Muscle layer of colon (tissue), 2 donors: Measurements from ENCODE around the gene AJAP1.

Source experiments
- H3K27ac ChIP-seq: one replicate; pipeline ENCODE4 v1.7.0; 2013; ENCODE audit warnings: low read depth, mild to moderate bottlenecking, low read length, moderate library complexity
- H3K27me3 ChIP-seq, 2 donors: one replicate each; pipeline ENCODE4 v1.7.0; 2013; ENCODE audit warnings: low read length in 2 of 2, mild to moderate bottlenecking in 2 of 2; ENCODE audit not compliant: insufficient read depth in 2 of 2, control insufficient read depth in 1 of 2
- H3K36me3 ChIP-seq: one replicate; pipeline ENCODE4 v1.7.0; 2013; ENCODE audit warnings: mild to moderate bottlenecking, low read length; ENCODE audit not compliant: insufficient read depth
- H3K4me1 ChIP-seq: one replicate; pipeline ENCODE4 v1.7.0; 2013; ENCODE audit warnings: mild to moderate bottlenecking, low read length; ENCODE audit not compliant: insufficient read depth
- H3K4me3 ChIP-seq, 2 donors: one replicate each; pipeline ENCODE4 v1.7.0; 2013; ENCODE audit warnings: low read length in 2 of 2, low read depth in 1 of 2, mild to moderate bottlenecking in 1 of 2, moderate library complexity in 1 of 2
- H3K9ac ChIP-seq: one replicate; pipeline ENCODE4 v1.7.0; 2013; ENCODE audit warnings: low read length
- H3K9me3 ChIP-seq: one replicate; pipeline ENCODE4 v1.7.0; 2013; ENCODE audit warnings: mild to moderate bottlenecking, low read length
- donor health status: abdominal sarcoma.
- donor health status: Adenocarcinoma of cecum.

The AJAP1 gene

GRCh38 chr1:4689271-4689935 lies 35.0 kb downstream of the AJAP1 start:
- H3K4me3 ChIP-seq, result no peak overlapping the region
- no peaks in the 10 kb centered on the region for H3K36me3 ChIP-seq
- no peak overlapping the region for H3K27ac ChIP-seq
- no peaks in the 10 kb centered on the region for H3K9me3 ChIP-seq
- no peaks in the 10 kb centered on the region for H3K27me3 ChIP-seq
- H3K9ac ChIP-seq, result no peak overlapping the region
- H3K4me1 ChIP-seq, result no peaks in the 10 kb centered on the region

- Histone ChIP-seq H3K9ac (no peak overlapping the region), H3K36me3 (no peaks in the 10 kb centered on the region), H3K9me3 (no peaks in the 10 kb centered on the region), H3K4me1 (no peaks in the 10 kb centered on the region), H3K27me3 (no peaks in the 10 kb centered on the region), H3K4me3 (no peak overlapping the region), H3K27ac (no peak overlapping the region)
These were observed 35.7 kb downstream of the AJAP1 start for GRCh38 chr1:4689941-4690635.

- H3K27ac ChIP-seq, result no peak overlapping the region
- no peak overlapping the region for H3K4me3 ChIP-seq
- H3K9me3 ChIP-seq, result no peaks in the 10 kb centered on the region
- H3K9ac ChIP-seq, result no peak overlapping the region
- H3K27me3 ChIP-seq, result no peaks in the 10 kb centered on the region
- H3K36me3 ChIP-seq, result no peaks in the 10 kb centered on the region
- H3K4me1 ChIP-seq, result no peaks in the 10 kb centered on the region
These were observed 36.7 kb downstream of the AJAP1 start for GRCh38 chr1:4690951-4691675.

GRCh38 chr1:4691766-4692405 lies 37.5 kb downstream of the AJAP1 start:
- Histone ChIP-seq H3K27ac (no peak overlapping the region), H3K9ac (no peak overlapping the region), H3K36me3 (no peaks in the 10 kb centered on the region), H3K4me1 (no peaks in the 10 kb centered on the region), H3K9me3 (no peaks in the 10 kb centered on the region), H3K27me3 (no peaks in the 10 kb centered on the region), H3K4me3 (no peak overlapping the region)

- Histone ChIP-seq H3K9me3 (no peaks in the 10 kb centered on the region), H3K4me1 (no peaks in the 10 kb centered on the region), H3K9ac (no peak overlapping the region), H3K27me3 (no peaks in the 10 kb centered on the region), H3K27ac (no peak overlapping the region), H3K4me3 (no peak overlapping the region), H3K36me3 (no peaks in the 10 kb centered on the region)
These were observed 38.0 kb downstream of the AJAP1 start for GRCh38 chr1:4692437-4692836.

- Histone ChIP-seq H3K9me3 (no peaks in the 10 kb centered on the region), H3K4me1 (no peaks in the 10 kb centered on the region), H3K9ac (no peak overlapping the region), H3K36me3 (no peaks in the 10 kb centered on the region), H3K27ac (no peak overlapping the region), H3K4me3 (no peak overlapping the region), H3K27me3 (no peaks in the 10 kb centered on the region)
These were observed 38.9 kb downstream of the AJAP1 start for GRCh38 chr1:4693331-4693730.

GRCh38 chr1:4693891-4694290 lies 39.5 kb downstream of the AJAP1 start:
- Histone ChIP-seq H3K27me3 (no peaks in the 10 kb centered on the region), H3K9me3 (no peaks in the 10 kb centered on the region), H3K4me1 (no peaks in the 10 kb centered on the region), H3K9ac (no peak overlapping the region), H3K4me3 (no peak overlapping the region), H3K27ac (no peak overlapping the region), H3K36me3 (no peaks in the 10 kb centered on the region)

- H3K36me3 ChIP-seq, result no peaks in the 10 kb centered on the region
- H3K27me3 ChIP-seq, result no peaks in the 10 kb centered on the region
- no peak overlapping the region for H3K9ac ChIP-seq
- H3K27ac ChIP-seq, result no peak overlapping the region
- no peak overlapping the region for H3K4me3 ChIP-seq
- no peaks in the 10 kb centered on the region for H3K9me3 ChIP-seq
- no peaks in the 10 kb centered on the region for H3K4me1 ChIP-seq
These were observed 40.1 kb downstream of the AJAP1 start for GRCh38 chr1:4694492-4694891.

GRCh38 chr1:4695241-4695640 lies 40.8 kb downstream of the AJAP1 start:
- no peak overlapping the region for H3K27ac ChIP-seq
- H3K36me3 ChIP-seq, result no peaks in the 10 kb centered on the region
- H3K4me3 ChIP-seq, result no peak overlapping the region
- H3K9ac ChIP-seq, result no peak overlapping the region
- no peaks in the 10 kb centered on the region for H3K9me3 ChIP-seq
- no peaks in the 10 kb centered on the region for H3K27me3 ChIP-seq
- H3K4me1 ChIP-seq, result no peaks in the 10 kb centered on the region

- Histone ChIP-seq H3K27me3 (no peaks in the 10 kb centered on the region), H3K36me3 (no peaks in the 10 kb centered on the region), H3K9me3 (no peaks in the 10 kb centered on the region), H3K27ac (no peak overlapping the region), H3K9ac (no peak overlapping the region), H3K4me3 (no peak overlapping the region), H3K4me1 (no peaks in the 10 kb centered on the region)
These were observed 41.8 kb downstream of the AJAP1 start for GRCh38 chr1:4696161-4696745.

- no peaks in the 10 kb centered on the region for H3K36me3 ChIP-seq
- H3K9ac ChIP-seq, result no peak overlapping the region
- H3K4me1 ChIP-seq, result no peaks in the 10 kb centered on the region
- no peak overlapping the region for H3K27ac ChIP-seq
- H3K4me3 ChIP-seq, result no peak overlapping the region
- H3K27me3 ChIP-seq, result no peaks in the 10 kb centered on the region
- H3K9me3 ChIP-seq, result no peaks in the 10 kb centered on the region
These were observed 42.3 kb downstream of the AJAP1 start for GRCh38 chr1:4696753-4697152.
